Kidney (tissue), 22 donors: ENCODE results near the gene PIWIL4. TPM values are rescaled to one million over a fixed set of nuclear protein-coding genes. Genes with fewer than 3 reads are reported as not detected.

Source experiments
- DNase-seq, 5 donors: peaks; one replicate each; pipeline ENCODE4 v3.0.0-alpha.2; 2013 to 2020
- FAIRE-seq: peaks from 2 replicates; lab custom pipeline; 2012; peaks lifted over from hg19 to GRCh38; lab: Jason Lieb, UNC
- H3K27ac ChIP-seq, 2 donors: one replicate each; pipeline ENCODE4 v1.7.0; 2013; ENCODE audit warnings: low read depth in 2 of 2, low read length in 2 of 2, inconsistent platforms in 1 of 2
- H3K27me3 ChIP-seq: one replicate; pipeline ENCODE4 v1.7.1; 2013; ENCODE audit warnings: low read length, inconsistent platforms; ENCODE audit not compliant: control insufficient read depth, insufficient read depth
- H3K36me3 ChIP-seq, 3 donors: one replicate each; pipeline versions ENCODE4 v1.7.0 to v1.7.1; 2013; ENCODE audit warnings: low read length in 3 of 3, control low read depth in 1 of 3, inconsistent platforms in 1 of 3; ENCODE audit not compliant: insufficient read depth in 3 of 3, control insufficient read depth in 2 of 3
- H3K4me1 ChIP-seq, 3 donors: one replicate each; pipeline versions ENCODE4 v1.7.0 to v1.7.1; 2013; ENCODE audit warnings: low read length in 3 of 3, inconsistent platforms in 1 of 3, low read depth in 1 of 3; ENCODE audit not compliant: control insufficient read depth in 2 of 3, insufficient read depth in 2 of 3
- H3K4me3 ChIP-seq, 3 donors: one replicate each; pipeline versions ENCODE4 v1.7.0 to v1.8.1; 2013; ENCODE audit warnings: low read length in 3 of 3, control low read depth in 1 of 3, inconsistent platforms in 1 of 3
- H3K9ac ChIP-seq, 3 donors: one replicate each; pipeline versions ENCODE4 v1.7.0 to v1.7.1; 2013; ENCODE audit warnings: low read length in 3 of 3, control low read depth in 1 of 3, inconsistent platforms in 1 of 3
- H3K9me3 ChIP-seq, 3 donors: one replicate each; pipeline versions ENCODE4 v1.7.0 to v1.7.1; 2013; ENCODE audit warnings: low read length in 3 of 3, control low read depth in 1 of 3, inconsistent platforms in 1 of 3; ENCODE audit not compliant: control insufficient read depth in 2 of 3, insufficient read depth in 1 of 3
- CTCF ChIP-seq: IDR thresholded peaks from 3 replicates; pipeline ENCODE4 v1.5.1; 2012; ENCODE audit warnings: mild to moderate bottlenecking, moderate library complexity, borderline replicate concordance; ENCODE audit not compliant: insufficient read depth; ENCODE audit errors: extremely low read depth
- intact Hi-C: fragments of 100-400 bp; cut with DNase I; formaldehyde crosslinking; loops from one replicate; pipeline ENCODE4 v1.11.1; 2022
- long read RNA-seq, 10 donors: library from polyadenylated mRNA in 1 of 10; unstranded in 1 of 10; transcript quantifications; one replicate each; pipeline ENCODE4 v2.0.0 and lab custom pipeline, GENCODE V29; 2021 to 2026
- polyA plus RNA-seq: library from polyadenylated mRNA; stranded (reverse); fragments of 350-450 nt; fragmentation: Illumina TruSeq; extraction: RNeasy Lipid Tissue Mini Kit (QIAGEN cat#74804); gene quantifications from one replicate; pipeline ENCODE4 v1.2.3, GENCODE V29; 2014; ENCODE audit warnings: low read depth, low replicate concordance; ENCODE audit not compliant: insufficient read depth
- total RNA-seq: library from RNA; stranded (reverse); fragmentation: NEBNext Ultra II Directional; extraction: Animal tissue kit (Norgen Biotek cat#: 25700); gene quantifications from one replicate; pipeline ENCODE4 v1.2.1, GENCODE V29; 2021
- donor health status: control.
- donor health status: control.
- donor health status: control.
- donor health status: control.
- donor health status: control.
- donor health status: DM: yes; HTN: yes; CAD: no.
- donor health status: Normal renal cell carcinoma (clear cell type).

PIWIL4 gene
- total RNA-seq: 6.0 TPM
- polyA plus RNA-seq: 2.6 TPM
- long read RNA-seq, donor 1: 0 reads
- long read RNA-seq, donor 2: 0 reads
- long read RNA-seq, donor 3, partial matches to known transcripts: 0 of 1 reads
- long read RNA-seq, donor 3, other reads (novel, unspliced or antisense): 0 of 1 reads
- long read RNA-seq, donor 4: 0 reads
- long read RNA-seq, donor 5: 0 reads
- long read RNA-seq, donor 6: 0 reads
- long read RNA-seq, donor 7, partial matches to known transcripts: 0 of 5 reads
- long read RNA-seq, donor 7, other reads (novel, unspliced or antisense): 5 of 5 reads
- long read RNA-seq, donor 8: 0 reads
- long read RNA-seq, donor 9: 0 reads
- long read RNA-seq, donor 10: 0 reads

GRCh38 chr11:94567181-94567670 is at the start of gene PIWIL4:
Gene PIWIL4 (plus strand): TSS chr11:94567368. CDS start chr11:94567519, 151 bp downstream.
- no peak for FAIRE-seq
- no peaks in the 10 kb centered on the region for H3K27me3 ChIP-seq

GRCh38 chr11:94518300-94518699 is 48.9 kb upstream of the PIWIL4 start:
- intact Hi-C loops: no loop called here
- no peak for FAIRE-seq
- H3K27ac ChIP-seq: no peak overlapping the region
- H3K4me1 ChIP-seq: no peaks in the 10 kb centered on the region
- no peaks in the 10 kb centered on the region for H3K27me3 ChIP-seq
- DNase-seq: no peak
- no peak for TF ChIP-seq CTCF
- no peak overlapping the region for H3K9ac ChIP-seq
- no peaks in the 10 kb centered on the region for H3K36me3 ChIP-seq
- H3K4me3 ChIP-seq: no peak overlapping the region
- no peaks in the 10 kb centered on the region for H3K9me3 ChIP-seq

More at GRCh38 chr11:94567181-94567670, at the start of gene PIWIL4:
- no peak within 1 kb of the TSS for H3K9ac ChIP-seq
- no peak within 1 kb of the TSS for H3K4me3 ChIP-seq
- H3K27ac ChIP-seq: no peak within 1 kb of the TSS
- H3K36me3 ChIP-seq: no peaks in the 10 kb centered on the region
- no peak for TF ChIP-seq CTCF
- no peaks in the 10 kb centered on the region for H3K4me1 ChIP-seq
- intact Hi-C loops: no loop called here
- DNase-seq: peak in 1 of 5 donors; percentile 46
- H3K9me3 ChIP-seq: no peaks in the 10 kb centered on the region

GRCh38 chr11:94519478-94520084 is 47.6 kb upstream of the PIWIL4 start:
- Histone ChIP-seq H3K9ac (no peak overlapping the region), H3K4me1 (no peaks in the 10 kb centered on the region), H3K27ac (no peak overlapping the region), H3K9me3 (no peaks in the 10 kb centered on the region), H3K36me3 (no peaks in the 10 kb centered on the region), H3K27me3 (no peaks in the 10 kb centered on the region), H3K4me3 (no peak overlapping the region)
- intact Hi-C loops: no loop called here
- DNase-seq (peak in 2 of 5 donors; percentile 49 to 61), FAIRE-seq (peak; percentile 88)
- peak; percentile 64 for TF ChIP-seq CTCF
